AG04450 (cell line): ENCODE results near the gene ING1. TPM values are rescaled to one million over a fixed set of nuclear protein-coding genes. Genes with fewer than 3 reads are reported as not detected.

Source experiments
- CTCF ChIA-PET: fragments of 300-600, 350-600 bp; formaldehyde crosslinking; extraction: SDS; loops from one replicate; lab custom pipeline; 2022; ENCODE audit warnings: antibody characterized with exemption, inconsistent platforms; lab: Charles Lee
- POLR2A ChIA-PET: fragments of 350-600 bp; formaldehyde crosslinking; extraction: SDS; loops from one replicate; lab custom pipeline; 2021; ENCODE audit warnings: antibody characterized with exemption, inconsistent platforms; lab: Yijun Ruan, JAX
- DNase-seq: peaks from one replicate; pipeline ENCODE4 v3.0.0-alpha.2; 2011; ENCODE audit warnings: low read depth, low spot score
- H3K27ac ChIP-seq: one replicate; pipeline ENCODE4 v1.5.1; 2012; ENCODE audit warnings: low read depth, low read length, control low read depth
- H3K27me3 ChIP-seq: one replicate; pipeline ENCODE4 v1.6.0; 2012; ENCODE audit warnings: low read length; ENCODE audit not compliant: control insufficient read depth, insufficient read depth
- H3K4me3 ChIP-seq: 2 replicates; pipeline ENCODE4 v1.5.1; 2011; ENCODE audit warnings: mild to moderate bottlenecking, low read depth, low read length, control low read depth
- H3K9me3 ChIP-seq: 2 replicates; pipeline ENCODE4 v1.5.1; 2012; ENCODE audit warnings: low read length; ENCODE audit not compliant: control insufficient read depth, insufficient read depth
- polyA plus RNA-seq: library from polyadenylated mRNA; depleted of rRNA; stranded (reverse); fragments of >200 nt; gene quantifications from 2 replicates; pipeline ENCODE4 v1.2.3, GENCODE V29; 2011
- TF ChIP-seq, protein P1 (sequence below): IDR thresholded peaks from 2 replicates; pipeline ENCODE4 v1.5.1; 2011; ENCODE audit warnings: low read depth, low read length, control low read depth, inconsistent platforms

The ING1 gene
- polyA plus RNA-seq, 1 experiment = 8.7 TPM

DNA sequence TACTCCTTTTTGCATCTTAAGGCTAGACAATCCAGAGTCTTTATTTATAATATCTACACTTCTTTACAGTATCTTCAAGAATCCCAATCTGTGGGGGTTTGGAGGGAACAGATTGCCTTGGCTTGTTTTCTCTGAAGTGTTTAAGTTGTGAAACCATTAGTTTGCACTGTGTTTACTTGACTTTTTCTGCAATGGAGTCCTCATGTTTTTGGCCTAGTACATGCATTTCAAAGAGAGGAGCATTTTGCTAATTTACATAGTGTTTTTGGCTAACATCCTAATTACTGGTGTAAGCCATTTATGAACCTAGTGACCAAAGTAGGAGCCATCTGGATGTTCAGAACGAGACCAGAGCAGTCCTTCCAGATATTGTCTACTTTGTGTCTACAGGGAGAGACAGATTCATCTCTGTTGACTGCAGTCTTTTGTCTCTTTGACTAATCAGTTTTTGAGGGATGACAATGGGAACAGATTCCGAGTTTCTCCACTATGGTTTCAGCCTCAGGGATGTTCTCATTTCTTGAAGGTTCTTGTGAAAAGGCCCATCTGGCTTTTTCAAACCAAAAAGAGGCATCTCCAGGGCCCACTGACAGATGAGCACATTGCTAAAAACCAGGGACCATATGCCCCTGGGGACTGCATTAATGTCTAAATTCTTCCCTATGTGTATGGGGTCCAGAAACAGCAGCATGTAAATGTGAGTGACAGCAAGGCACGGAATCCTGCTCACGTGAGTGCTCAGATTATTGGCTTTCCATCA lies 53.4 kb downstream of the ING1 start:
- no peak overlapping the region for H3K4me3 ChIP-seq
- no peak for DNase-seq
- ChIA-PET POLR2A (no interaction called here), CTCF (no interaction called here)
- H3K9me3 ChIP-seq = no peaks in the 10 kb centered on the region
- H3K27ac ChIP-seq = no peak overlapping the region
- H3K27me3 ChIP-seq = peaks cover 21% of the 10 kb centered on the region
- TF ChIP-seq, protein P1, sequence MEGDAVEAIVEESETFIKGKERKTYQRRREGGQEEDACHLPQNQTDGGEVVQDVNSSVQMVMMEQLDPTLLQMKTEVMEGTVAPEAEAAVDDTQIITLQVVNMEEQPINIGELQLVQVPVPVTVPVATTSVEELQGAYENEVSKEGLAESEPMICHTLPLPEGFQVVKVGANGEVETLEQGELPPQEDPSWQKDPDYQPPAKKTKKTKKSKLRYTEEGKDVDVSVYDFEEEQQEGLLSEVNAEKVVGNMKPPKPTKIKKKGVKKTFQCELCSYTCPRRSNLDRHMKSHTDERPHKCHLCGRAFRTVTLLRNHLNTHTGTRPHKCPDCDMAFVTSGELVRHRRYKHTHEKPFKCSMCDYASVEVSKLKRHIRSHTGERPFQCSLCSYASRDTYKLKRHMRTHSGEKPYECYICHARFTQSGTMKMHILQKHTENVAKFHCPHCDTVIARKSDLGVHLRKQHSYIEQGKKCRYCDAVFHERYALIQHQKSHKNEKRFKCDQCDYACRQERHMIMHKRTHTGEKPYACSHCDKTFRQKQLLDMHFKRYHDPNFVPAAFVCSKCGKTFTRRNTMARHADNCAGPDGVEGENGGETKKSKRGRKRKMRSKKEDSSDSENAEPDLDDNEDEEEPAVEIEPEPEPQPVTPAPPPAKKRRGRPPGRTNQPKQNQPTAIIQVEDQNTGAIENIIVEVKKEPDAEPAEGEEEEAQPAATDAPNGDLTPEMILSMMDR = no peak

DNA sequence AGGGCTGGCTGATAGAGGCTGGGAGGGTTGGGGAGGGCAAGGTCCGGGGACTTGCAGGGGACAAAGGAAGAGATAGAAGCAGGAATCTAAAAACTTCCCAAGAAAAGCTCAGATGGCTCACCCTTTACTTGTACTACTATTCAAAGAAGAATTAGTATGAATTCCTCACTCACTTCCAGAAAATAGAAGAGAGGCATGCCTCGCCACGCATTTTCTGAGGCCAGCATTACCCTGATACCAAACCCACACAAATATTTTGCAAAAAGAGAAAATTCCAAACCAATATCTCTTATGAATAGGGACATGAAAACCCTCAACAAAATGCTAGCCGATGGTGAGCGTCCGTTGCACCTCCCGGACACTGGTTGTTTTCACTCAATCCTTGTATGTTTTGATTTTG lies 54.0 kb downstream of the ING1 start:
- CTCF ChIA-PET = no interaction called here
- POLR2A ChIA-PET = no interaction called here
- H3K27me3 ChIP-seq = peaks cover 28% of the 10 kb centered on the region
- H3K9me3 ChIP-seq = no peaks in the 10 kb centered on the region
- no peak overlapping the region for H3K27ac ChIP-seq
- TF ChIP-seq, protein P1 = no peak
- no peak overlapping the region for H3K4me3 ChIP-seq
- no peak for DNase-seq

DNA sequence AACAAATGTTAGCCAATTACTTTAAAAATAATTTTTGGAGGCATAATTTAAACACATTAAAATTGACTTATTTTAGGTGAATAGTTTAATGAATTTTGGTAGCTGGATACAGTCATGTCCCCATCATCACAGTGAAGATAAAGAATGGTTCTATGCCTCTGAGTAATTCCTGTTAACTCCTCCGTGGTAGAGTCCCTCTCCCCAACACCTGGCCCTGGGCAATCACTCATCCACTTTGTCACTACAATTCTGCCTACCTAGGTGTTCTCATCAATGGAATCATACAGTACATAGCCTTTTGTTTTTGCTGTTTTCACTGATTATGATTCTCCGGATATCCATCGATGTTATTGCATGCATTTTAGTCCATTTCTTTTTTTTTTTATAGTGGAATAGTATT lies 55.6 kb downstream of the ING1 start:
- CTCF ChIA-PET = no interaction called here

DNA sequence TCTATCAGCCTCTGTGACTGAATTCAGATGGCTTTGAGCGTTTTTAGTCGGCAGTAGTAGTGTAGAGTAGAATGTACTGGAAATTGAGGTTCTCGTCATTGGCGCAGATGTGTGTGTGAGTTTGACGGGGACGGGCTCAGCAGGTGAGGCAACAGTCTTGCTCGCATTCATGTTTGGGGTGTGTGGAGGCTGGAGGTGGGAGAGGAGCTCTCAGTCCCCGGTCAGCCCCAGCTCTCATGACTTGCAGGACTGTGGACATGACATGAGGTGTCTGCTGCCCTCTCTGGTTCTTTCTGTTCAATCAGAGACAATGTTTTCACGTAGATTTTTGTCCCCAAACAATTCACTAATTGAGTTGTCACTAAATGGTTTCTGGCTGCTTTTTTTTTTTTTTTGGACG lies 57.2 kb downstream of the ING1 start:
- POLR2A ChIA-PET = interaction anchor here (0.7 kb wide), 1 partner anchor 58 kb away, joined by 3 read pairs; no protein-coding TSS in a partner anchor
- H3K27me3 ChIP-seq = peaks cover 40% of the 10 kb centered on the region
- TF ChIP-seq, protein P1 = no peak
- no peak overlapping the region for H3K4me3 ChIP-seq
- DNase-seq = no peak
- no peaks in the 10 kb centered on the region for H3K9me3 ChIP-seq
- CTCF ChIA-PET = no interaction called here
- H3K27ac ChIP-seq = no peak overlapping the region

More for the DNA sequence above, 55.6 kb downstream of the ING1 start:
- Histone ChIP-seq H3K4me3 (no peak overlapping the region), H3K9me3 (no peaks in the 10 kb centered on the region), H3K27ac (no peak overlapping the region), H3K27me3 (peaks cover 37% of the 10 kb centered on the region)
- TF ChIP-seq, protein P1 = no peak
- DNase-seq = no peak
- POLR2A ChIA-PET = no interaction called here

DNA sequence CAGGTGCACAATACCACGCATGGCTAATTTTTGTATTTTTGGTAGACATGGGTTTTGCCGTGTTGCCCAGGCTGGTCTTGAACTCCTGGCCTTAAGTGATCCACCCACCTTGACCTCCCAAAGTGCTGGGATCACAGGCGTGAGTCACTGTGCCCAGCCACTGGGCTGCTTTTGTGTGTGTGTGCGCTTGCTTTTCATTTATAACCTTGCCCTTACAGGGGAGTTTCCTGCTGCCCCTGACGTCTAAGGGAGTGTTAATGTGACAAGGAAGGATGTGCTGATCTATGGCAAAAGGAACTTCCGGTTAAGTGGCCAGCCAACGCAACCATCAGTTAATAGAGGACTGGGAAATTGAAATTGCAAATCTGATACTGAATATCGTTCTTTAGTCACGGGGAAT lies 57.7 kb downstream of the ING1 start:
- Histone ChIP-seq H3K27ac (no peak overlapping the region), H3K4me3 (no peak overlapping the region), H3K27me3 (peaks cover 37% of the 10 kb centered on the region), H3K9me3 (no peaks in the 10 kb centered on the region)
- ChIA-PET CTCF (no interaction called here), POLR2A (no interaction called here)
- no peak for DNase-seq
- TF ChIP-seq, protein P1 = no peak
